Hepatocyte (in vitro differentiated cells): ENCODE data around the gene CREB1.

Source experiments
- CTCF ChIP-seq: fragments of 200-600 bp; sonication (generic); IDR thresholded peaks from 2 replicates; pipeline ENCODE4 v1.5.1; 2016; ENCODE audit warnings: antibody characterized with exemption, mild to moderate bottlenecking; ENCODE audit not compliant: poor library complexity
- EZH2 ChIP-seq: fragments of 200-600 bp; sonication (generic); IDR thresholded peaks from 2 replicates; pipeline ENCODE4 v1.6.1; 2016; ENCODE audit warnings: antibody characterized with exemption, mild to moderate bottlenecking, borderline replicate concordance
- EZH2phosphoT487 ChIP-seq: fragments of 200-600 bp; sonication (generic); IDR thresholded peaks from one replicate; pipeline ENCODE4 v1.6.1; 2018; ENCODE audit warnings: antibody characterized with exemption, mild to moderate bottlenecking, low read depth, moderate library complexity; ENCODE audit not compliant: unreplicated experiment, severe bottlenecking

GRCh38 chr2:207567671-207568070 is 37.9 kb downstream of the CREB1 start:
- no peak for TF ChIP-seq CTCF
- no peak for TF ChIP-seq EZH2
- TF ChIP-seq EZH2phosphoT487, result no peak
